K562 (cell line): ENCODE data around the gene KIF7. TPM values are rescaled to one million over a fixed set of nuclear protein-coding genes. Genes with fewer than 3 reads are reported as not detected.
A peak's percentile ranks its signal among the peaks of the same experiment; 100 is the strongest.

ENCODE experiments used
- ATAC-seq: fragments of 200-7000 bp; cut with Tn5 transposase; 3 replicates; pipeline ENCODE4 v1.9.1; 2020; ENCODE audit warnings: moderate library complexity
- BruUV-seq: library from RNA; stranded (reverse); fragments of 400-500 nt; replicated peaks from 2 replicates; lab custom pipeline; 2021; lab: Mats Ljungman, UMichigan
- CTCF ChIA-PET: fragments of 300-600 bp; formaldehyde crosslinking; extraction: SDS; loops from one replicate; lab custom pipeline; 2021; ENCODE audit warnings: low intra/inter-chr PET ratio; lab: Yijun Ruan, JAX
- POLR2A ChIA-PET: fragments of 300-600, 350-650 bp; sonication (Branson Sonifier 250); formaldehyde crosslinking; extraction: SDS; loops from one replicate; lab custom pipeline; 2021; ENCODE audit warnings: antibody characterized with exemption, inconsistent platforms; lab: Yijun Ruan, JAX
- DNase-seq, 4 experiments: peaks; one replicate each; pipeline versions ENCODE4 v3.0.0 to v3.0.0-alpha.2; 2011 to 2018; ENCODE audit warnings: low spot score in 3 of 4, mixed read lengths in 3 of 4; ENCODE audit errors: extremely low read depth in 1 of 4
- FAIRE-seq: peaks from 2 replicates; lab custom pipeline; 2011; peaks lifted over from hg19 to GRCh38; lab: Jason Lieb, UNC
- H2AFZ ChIP-seq: 2 replicates; pipeline ENCODE4 v1.6.0; 2011; ENCODE audit warnings: low read depth, low read length, control low read depth, inconsistent platforms
- H3K27ac ChIP-seq: fragments of 200-600 bp; 3 replicates; pipeline ENCODE4 v1.8.0; 2011; ENCODE audit warnings: low read depth, mild to moderate bottlenecking, control low read depth, inconsistent platforms, low read length, moderate library complexity, mixed read lengths; ENCODE audit errors: extremely low read depth
- H3K27me3 ChIP-seq, 2 experiments: fragments of 300-600 bp in 1 of 2; 2 replicates in 1 of 2; 3 replicates in 1 of 2; pipeline versions ENCODE4 v1.6.0 to v1.8.0; 2011; ENCODE audit warnings: inconsistent platforms in 2 of 2, low read length in 2 of 2, mild to moderate bottlenecking in 1 of 2, mixed read lengths in 1 of 2, moderate library complexity in 1 of 2; ENCODE audit not compliant: control insufficient read depth in 2 of 2, insufficient read depth in 2 of 2
- H3K36me3 ChIP-seq: fragments of 300-600 bp; 3 replicates; pipeline ENCODE4 v1.8.0; 2011; ENCODE audit warnings: mild to moderate bottlenecking, low read length, inconsistent platforms; ENCODE audit not compliant: control insufficient read depth, insufficient read depth
- H3K4me1 ChIP-seq, 2 experiments: fragments of 200-600 bp in 1 of 2; replicated peaks in 1 of 2; 2 replicates in 1 of 2; 3 replicates in 1 of 2; pipeline versions ENCODE4 v1.5.1 to v1.8.0; 2011; ENCODE audit warnings: inconsistent platforms in 2 of 2, low read length in 2 of 2, mild to moderate bottlenecking in 1 of 2, mixed read lengths in 1 of 2, moderate library complexity in 1 of 2; ENCODE audit not compliant: control insufficient read depth in 2 of 2, insufficient read depth in 2 of 2
- H3K4me2 ChIP-seq: 2 replicates; pipeline ENCODE4 v1.6.1; 2011; ENCODE audit warnings: low read length, control low read depth, inconsistent platforms, mixed read lengths; ENCODE audit not compliant: insufficient read depth
- H3K4me3 ChIP-seq: fragments of 200-600 bp; sonication (generic), shearing (Covaris generic); 2 replicates; pipeline ENCODE4 v1.5.1; 2016; ENCODE audit warnings: control low read depth, inconsistent platforms
- H3K79me2 ChIP-seq: fragments of 200-600 bp; 3 replicates; pipeline ENCODE4 v1.8.0; 2011; ENCODE audit warnings: low read length, inconsistent platforms; ENCODE audit not compliant: control insufficient read depth, insufficient read depth
- H3K9ac ChIP-seq, 2 experiments: 2 replicates each; pipeline versions ENCODE4 v1.6.0 to v1.6.1; 2011; ENCODE audit warnings: low read depth in 2 of 2, low read length in 2 of 2, control low read depth in 1 of 2, inconsistent platforms in 1 of 2, mild to moderate bottlenecking in 1 of 2, mixed read lengths in 1 of 2; ENCODE audit not compliant: insufficient read depth in 1 of 2
- H3K9me1 ChIP-seq: one replicate; pipeline ENCODE4 v1.6.0; 2011; ENCODE audit warnings: inconsistent platforms, mild to moderate bottlenecking, low read length, moderate library complexity; ENCODE audit not compliant: control insufficient read depth, insufficient read depth
- H3K9me3 ChIP-seq: replicated peaks from 2 replicates; pipeline ENCODE4 v1.5.1; 2011; ENCODE audit warnings: low read depth, low read length, inconsistent platforms; ENCODE audit not compliant: control insufficient read depth, insufficient read depth
- H4K20me1 ChIP-seq: replicated peaks from 2 replicates; pipeline ENCODE4 v1.6.1; 2011; ENCODE audit warnings: low read length, inconsistent platforms, mixed read lengths; ENCODE audit not compliant: control insufficient read depth, insufficient read depth
- CTBP1 ChIP-seq: fragments of 450-650 bp; IDR thresholded peaks from 2 replicates; pipeline ENCODE4 v1.6.1; 2016; ENCODE audit warnings: borderline replicate concordance
- CTCF ChIP-seq, 3 experiments: IDR thresholded peaks in 2 of 3; conservative IDR thresholded peaks in 1 of 3; 2 replicates each; pipeline ENCODE4 v1.5.1; 2011 to 2012; ENCODE audit warnings: low read length in 3 of 3, mild to moderate bottlenecking in 3 of 3, control low read depth in 2 of 3, improper control_type of control experiment in 1 of 3, inconsistent platforms in 1 of 3, low read depth in 1 of 3, mixed read lengths in 1 of 3, moderate library complexity in 1 of 3; ENCODE audit not compliant: insufficient read depth in 2 of 3
- HMG20A ChIP-seq: fragments of 450-650 bp; formaldehyde crosslinking; conservative IDR thresholded peaks from 2 replicates; pipeline ENCODE4 v1.4.0; 2020; ENCODE audit warnings: mild to moderate bottlenecking, mixed read lengths
- IFI16 ChIP-seq: fragments of 250-450 bp; sonication (Bioruptor Pico); IDR thresholded peaks from 2 replicates; pipeline ENCODE4 v2.1.2; 2022; ENCODE audit warnings: mild to moderate bottlenecking, inconsistent platforms
- JUNB ChIP-seq: fragments of 450-650 bp; formaldehyde crosslinking; conservative IDR thresholded peaks from 2 replicates; pipeline ENCODE4 v1.4.0; 2020; ENCODE audit warnings: mild to moderate bottlenecking
- KLF16 ChIP-seq: IDR thresholded peaks from 2 replicates; pipeline ENCODE4 v1.6.1; 2016; ENCODE audit warnings: antibody characterized with exemption
- NONO ChIP-seq, 2 experiments: fragments of 200-400 bp in 1 of 2; fragments of 450-650 bp in 1 of 2; formaldehyde crosslinking in 1 of 2; IDR thresholded peaks; 2 replicates each; pipeline ENCODE4 v1.6.1; 2017; ENCODE audit warnings: low read depth in 2 of 2, mild to moderate bottlenecking in 2 of 2, moderate library complexity in 2 of 2, low read length in 1 of 2
- RAD21 ChIP-seq, 2 experiments: fragments of 250-450 bp in 1 of 2; fragments of 450-650 bp in 1 of 2; sonication (Bioruptor Pico) in 1 of 2; formaldehyde crosslinking in 1 of 2; IDR thresholded peaks in 1 of 2; conservative IDR thresholded peaks in 1 of 2; 2 replicates each; pipeline versions ENCODE4 v1.4.0 to v1.8.0; 2020 to 2022; ENCODE audit warnings: mild to moderate bottlenecking in 2 of 2, moderate library complexity in 1 of 2
- RB1 ChIP-seq: fragments of 450-650 bp; IDR thresholded peaks from 2 replicates; pipeline ENCODE4 v1.6.1; 2017; ENCODE audit warnings: low read depth, mild to moderate bottlenecking
- RCOR1 ChIP-seq, 2 experiments: IDR thresholded peaks; 2 replicates each; pipeline ENCODE4 v1.6.1; 2012; ENCODE audit warnings: low read depth in 2 of 2, low read length in 2 of 2, borderline replicate concordance in 1 of 2, improper control_type of control experiment in 1 of 2
- SMAD4 ChIP-seq: fragments of 250-450 bp; sonication (Bioruptor Pico); conservative IDR thresholded peaks from 2 replicates; pipeline ENCODE4 v1.8.0; 2021; ENCODE audit warnings: inconsistent platforms, mild to moderate bottlenecking, moderate library complexity
- SMC3 ChIP-seq: conservative IDR thresholded peaks from 2 replicates; pipeline ENCODE4 v1.6.1; 2011; ENCODE audit warnings: low read depth, low read length, improper control_type of control experiment; ENCODE audit not compliant: insufficient read depth
- XRCC5 ChIP-seq: fragments of 200-400 bp; formaldehyde crosslinking; IDR thresholded peaks from 2 replicates; pipeline ENCODE4 v1.6.1; 2017; ENCODE audit warnings: low read depth, mild to moderate bottlenecking, low read length
- ZBTB7A ChIP-seq: IDR thresholded peaks from 2 replicates; pipeline ENCODE4 v1.6.1; 2011; ENCODE audit warnings: low read depth, mild to moderate bottlenecking, low read length, moderate library complexity, borderline replicate concordance; ENCODE audit not compliant: control insufficient read depth
- ZNF24 ChIP-seq: fragments of 450-650 bp; IDR thresholded peaks from 2 replicates; pipeline ENCODE4 v1.6.1; 2016
- WGBS: fragments of 100-300 bp; shearing (Covaris generic); methylation state at CpG from one replicate; pipeline ENCODE4 v1.1.6; 2016; ENCODE audit warnings: low coverage, mixed read lengths; ENCODE audit not compliant: insufficient coverage; ENCODE audit errors: missing lambda C conversion rate; 5-methylcytosine and 5-hydroxymethylcytosine counted together
- in situ Hi-C: fragments of 300-500 bp; cut with MboI; formaldehyde crosslinking; loops from 4 replicates; pipeline ENCODE4 v1.15.0; 2018; ENCODE audit warnings: inconsistent platforms, mixed read lengths
- intact Hi-C: fragments of 100-400 bp; cut with micrococcal nuclease; formaldehyde crosslinking; loops from 2 replicates; pipeline ENCODE4 v1.14.2; 2022
- polyA plus RNA-seq, 8 experiments: library from polyadenylated mRNA; depleted of rRNA in 4 of 8; stranded (reverse) in 5 of 8; unstranded in 3 of 8; fragments of >200 nt; fragmentation: Nextera tagmentation in 2 of 8; fragmentation: Illumina TruSeq in 1 of 8; extraction: Ambion mirVana in 2 of 8; extraction: Trizol in 1 of 8; gene quantifications; 2 replicates each; pipeline versions ENCODE4 v1.2.1 to v1.2.3, GENCODE V29; 2011 to 2014; ENCODE audit warnings: inconsistent platforms in 1 of 8, missing spikeins in 1 of 8
- total RNA-seq, 7 experiments: library from RNA; depleted of rRNA in 6 of 7; stranded (reverse); fragments of >200 nt in 6 of 7; fragmentation: Illumina TruSeq in 2 of 7; extraction: Trizol in 2 of 7; gene quantifications; 2 replicates each; pipeline versions ENCODE4 v1.2.1 to v1.2.3, GENCODE V29; 2011 to 2021; ENCODE audit warnings: low replicate concordance in 1 of 7

Gene KIF7
- total and polyA plus RNA-seq, 9 of the 15 experiments (the other 6 are each of a cell fraction or from before 2014, with no cell fraction given): 0.04 to 2.0 (median 0.58) TPM

GRCh38 chr15:89648106-89649012, 6.9 kb downstream of the KIF7 start (continued):
- no peak for TF ChIP-seq NONO (IDR thresholded peaks at IDR 0.05; ENCODE audit: low read depth in 2 of 2, low read length in 1 of 2)

GRCh38 chr15:89647191-89647851, 7.9 kb downstream of the KIF7 start:
- in situ Hi-C loops (no loop called here), intact Hi-C loops (no loop called here)
- ChIA-PET CTCF (interaction anchor here (1.4 kb wide), 1 partner anchor 228 kb away, joined by 3 read pairs; no protein-coding TSS in a partner anchor), POLR2A (interaction anchor here (0.6 to 0.7 kb wide), 2 partner anchors 17 to 158 kb away, joined by 3 read pairs; no protein-coding TSS in a partner anchor)
- ATAC-seq (peak; percentile 97), DNase-seq (peak; percentile 77 to 85 (median 84)), FAIRE-seq (peak; percentile 84)
- Histone ChIP-seq H4K20me1 (no peaks in the 10 kb centered on the region), H3K9me3 (no peaks in the 10 kb centered on the region), H3K27me3 (peaks cover 0 to 4% of the 10 kb centered on the region in 2 experiments; a peak in 1 of 5 replicates), H3K9ac (peak overlapping the region in 1 of 2 experiments; percentile 73; a peak in 2 of 4 replicates), H2AFZ (peak overlapping the region; percentile 56), H3K36me3 (no peaks in the 10 kb centered on the region), H3K4me1 (peaks cover 0 to 14% of the 10 kb centered on the region in 2 experiments; a peak in 2 of 5 replicates), H3K79me2 (no peaks in the 10 kb centered on the region), H3K4me3 (no peak overlapping the region), H3K9me1 (no peaks in the 10 kb centered on the region), H3K27ac (no peak overlapping the region), H3K4me2 (peak overlapping the region; percentile 65)
- WGBS: 22% methylated on average over 24 of the region's 25 CpGs
- BruUV-seq: no TSS peak
- TF ChIP-seq ZNF24: no peak
- TF ChIP-seq RAD21 (CRISPR knock-in tag; conservative IDR thresholded peaks at IDR 0.05 in 1 of 2, IDR thresholded peaks at IDR 0.05 in 1 of 2): peak; percentile 32 to 59; a peak in 2 of 4 replicates
- TF ChIP-seq RB1: peak; percentile 17; the same call in 1 of the 2 replicates
- peak; percentile 47; the same call in 1 of the 2 replicates for TF ChIP-seq CTBP1
- TF ChIP-seq SMAD4 (CRISPR knock-in tag): 0 out of 2 replicates have a peak, but pooled peaks have one; percentile 29
- peak; percentile 40; the same call in 1 of the 2 replicates for TF ChIP-seq ZBTB7A
- no peak for TF ChIP-seq IFI16 (CRISPR knock-in tag)
- TF ChIP-seq XRCC5: 0 out of 2 replicates have a peak, but pooled peaks have one; percentile 58
- no peak for TF ChIP-seq RCOR1 (IDR thresholded peaks at IDR 0.05; ENCODE audit: borderline replicate concordance in 1 of 2, low read depth in 2 of 2, low read length in 2 of 2)
- TF ChIP-seq CTCF (IDR thresholded peaks at IDR 0.05 in 2 of 3, conservative IDR thresholded peaks at IDR 0.05 in 1 of 3; ENCODE audit: insufficient read depth in 2 of 3, low read depth in 1 of 3, low read length in 3 of 3): peak; percentile 82 to 93 (median 83)
- TF ChIP-seq SMC3: peak; percentile 55
- TF ChIP-seq HMG20A (CRISPR knock-in tag): no peak
- TF ChIP-seq KLF16: 0 out of 2 replicates have a peak, but pooled peaks have one; percentile 32
- no peak for TF ChIP-seq JUNB (CRISPR knock-in tag)
